NB4 (cell line): ENCODE measurements around the gene WSCD1.

ENCODE experiments used
- DNase-seq: peaks from one replicate; pipeline ENCODE4 v3.0.0; 2010; ENCODE audit warnings: low read depth
- H3K4me3 ChIP-seq: one replicate; pipeline ENCODE4 v1.5.1; 2011; ENCODE audit warnings: mild to moderate bottlenecking, low read depth, low read length, moderate library complexity
- CTCF ChIP-seq: IDR thresholded peaks from one replicate; pipeline ENCODE4 v1.5.1; 2012; ENCODE audit warnings: low read depth, low read length
- MAX ChIP-seq: IDR thresholded peaks from 2 replicates; pipeline ENCODE4 v1.6.1; 2011; ENCODE audit warnings: low read depth, low read length
- MYC ChIP-seq: IDR thresholded peaks from 2 replicates; pipeline ENCODE4 v1.6.1; 2011; ENCODE audit warnings: low read depth, low read length
- POLR2A ChIP-seq: IDR thresholded peaks from 2 replicates; pipeline ENCODE4 v1.6.1; 2011; ENCODE audit warnings: mild to moderate bottlenecking; ENCODE audit not compliant: insufficient read length; ENCODE audit errors: extremely low read depth

Gene WSCD1

GRCh38 chr17:6088141-6088540 lies 18.0 kb downstream of the WSCD1 start:
- no peak overlapping the region for H3K4me3 ChIP-seq
- DNase-seq: no peak
- TF ChIP-seq MYC (no peak), MAX (no peak)

GRCh38 chr17:6090253-6090652 lies 20.1 kb downstream of the WSCD1 start:
- no peak overlapping the region for H3K4me3 ChIP-seq
- no peak for DNase-seq
- no peak for TF ChIP-seq MYC
- TF ChIP-seq POLR2A: no peak
- TF ChIP-seq CTCF: no peak
- TF ChIP-seq MAX: no peak

- DNase-seq: no peak
- TF ChIP-seq MAX: no peak
- no peak for TF ChIP-seq POLR2A
- TF ChIP-seq MYC: no peak
- no peak for TF ChIP-seq CTCF
- no peak overlapping the region for H3K4me3 ChIP-seq
Measured at GRCh38 chr17:6092182-6092902, 22.2 kb downstream of the WSCD1 start.

GRCh38 chr17:6092903-6093468 lies 22.8 kb downstream of the WSCD1 start:
- TF ChIP-seq CTCF: no peak
- no peak for TF ChIP-seq MAX
- no peak for TF ChIP-seq POLR2A
- TF ChIP-seq MYC: no peak
- no peak for DNase-seq
- no peak overlapping the region for H3K4me3 ChIP-seq

- no peak for DNase-seq
- H3K4me3 ChIP-seq: no peak overlapping the region
- no peak for TF ChIP-seq MAX
- TF ChIP-seq MYC: no peak
- TF ChIP-seq CTCF: no peak
- no peak for TF ChIP-seq POLR2A
Measured at GRCh38 chr17:6094453-6094852, 24.3 kb downstream of the WSCD1 start.

GRCh38 chr17:6094926-6095325 lies 24.7 kb downstream of the WSCD1 start:
- no peak for TF ChIP-seq MYC
- no peak for TF ChIP-seq MAX
- no peak for TF ChIP-seq CTCF
- no peak for TF ChIP-seq POLR2A
- no peak overlapping the region for H3K4me3 ChIP-seq
- DNase-seq: no peak
